WTC11 (cell line): ENCODE data around the gene GPC5.

Source experiments
- ATF1 ChIP-seq: sonication (generic); formaldehyde crosslinking; IDR thresholded peaks from 2 replicates; pipeline ENCODE4 v1.8.1; 2023; ENCODE audit warnings: mild to moderate bottlenecking, moderate library complexity, missing genetic modification reagents
- CREB1 ChIP-seq: sonication (generic); formaldehyde crosslinking; IDR thresholded peaks from 2 replicates; pipeline ENCODE4 v1.8.0; 2023; ENCODE audit warnings: mild to moderate bottlenecking, missing genetic modification reagents
- ETV6 ChIP-seq: sonication (generic); formaldehyde crosslinking; IDR thresholded peaks from 2 replicates; pipeline ENCODE4 v1.8.1; 2022; ENCODE audit warnings: mild to moderate bottlenecking, missing genetic modification reagents
- JUN ChIP-seq: sonication (generic); formaldehyde crosslinking; IDR thresholded peaks from 2 replicates; pipeline ENCODE4 v1.8.0; 2023; ENCODE audit warnings: mild to moderate bottlenecking, missing genetic modification reagents
- NR2C2 ChIP-seq: sonication (generic); formaldehyde crosslinking; IDR thresholded peaks from 2 replicates; pipeline ENCODE4 v1.8.0; 2022; ENCODE audit warnings: mild to moderate bottlenecking, missing genetic modification reagents
- TEAD4 ChIP-seq: sonication (generic); formaldehyde crosslinking; IDR thresholded peaks from 2 replicates; pipeline ENCODE4 v1.8.0; 2022; ENCODE audit warnings: mild to moderate bottlenecking, missing genetic modification reagents
- ZNF396 ChIP-seq: fragments of 250-450 bp; sonication (Bioruptor Pico); IDR thresholded peaks from 2 replicates; pipeline ENCODE4 v1.8.0; 2021; ENCODE audit warnings: mild to moderate bottlenecking, moderate library complexity, borderline replicate concordance
- TF ChIP-seq, protein P1 (sequence below): fragments of 200-600 bp; IDR thresholded peaks from 2 replicates; pipeline ENCODE4 v1.8.0; 2022; ENCODE audit warnings: antibody characterized with exemption
- TF ChIP-seq, protein P2 (sequence below): fragments of 250-450 bp; sonication (Bioruptor Pico); IDR thresholded peaks from 2 replicates; pipeline ENCODE4 v1.9.0; 2021; ENCODE audit warnings: moderate library complexity, mild to moderate bottlenecking, inconsistent platforms, borderline replicate concordance
- TF ChIP-seq, protein P3 (sequence below): sonication (generic); formaldehyde crosslinking; IDR thresholded peaks from 2 replicates; pipeline ENCODE4 v1.8.1; 2023; ENCODE audit warnings: mild to moderate bottlenecking, missing genetic modification reagents
- TF ChIP-seq, protein P4 (sequence below): sonication (generic); formaldehyde crosslinking; IDR thresholded peaks from 2 replicates; pipeline ENCODE4 v1.8.0; 2023; ENCODE audit warnings: mild to moderate bottlenecking, missing genetic modification reagents
- TF ChIP-seq, protein P5 (sequence below): sonication (generic); formaldehyde crosslinking; IDR thresholded peaks from 2 replicates; pipeline ENCODE4 v1.8.1; 2022; ENCODE audit warnings: low read depth, missing genetic modification reagents, borderline replicate concordance
- TF ChIP-seq, protein P6 (sequence below): fragments of 250-450 bp; sonication (Bioruptor Pico); IDR thresholded peaks from 2 replicates; pipeline ENCODE4 v1.9.0; 2021; ENCODE audit warnings: mild to moderate bottlenecking, borderline replicate concordance

DNA sequence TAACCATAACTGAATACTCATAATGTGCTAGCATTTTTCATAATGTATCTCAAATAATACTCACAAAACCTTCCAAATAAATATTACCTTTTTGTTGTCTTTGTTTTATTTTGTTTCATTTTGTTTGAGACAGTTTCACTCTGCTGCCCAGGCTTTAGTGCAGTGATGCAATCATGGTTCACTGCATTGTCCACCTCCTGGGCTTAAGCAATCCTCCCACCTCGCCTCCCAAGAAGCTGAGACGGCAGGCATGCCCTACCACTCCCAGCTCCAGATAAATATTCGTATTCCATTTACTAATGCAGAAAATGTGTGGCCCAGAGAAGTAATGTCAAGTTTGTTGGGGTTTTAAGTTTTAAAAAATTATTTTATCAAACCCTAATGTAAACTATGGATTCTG, 739.1 kb downstream of the GPC5 start:
- TF ChIP-seq, protein P1, sequence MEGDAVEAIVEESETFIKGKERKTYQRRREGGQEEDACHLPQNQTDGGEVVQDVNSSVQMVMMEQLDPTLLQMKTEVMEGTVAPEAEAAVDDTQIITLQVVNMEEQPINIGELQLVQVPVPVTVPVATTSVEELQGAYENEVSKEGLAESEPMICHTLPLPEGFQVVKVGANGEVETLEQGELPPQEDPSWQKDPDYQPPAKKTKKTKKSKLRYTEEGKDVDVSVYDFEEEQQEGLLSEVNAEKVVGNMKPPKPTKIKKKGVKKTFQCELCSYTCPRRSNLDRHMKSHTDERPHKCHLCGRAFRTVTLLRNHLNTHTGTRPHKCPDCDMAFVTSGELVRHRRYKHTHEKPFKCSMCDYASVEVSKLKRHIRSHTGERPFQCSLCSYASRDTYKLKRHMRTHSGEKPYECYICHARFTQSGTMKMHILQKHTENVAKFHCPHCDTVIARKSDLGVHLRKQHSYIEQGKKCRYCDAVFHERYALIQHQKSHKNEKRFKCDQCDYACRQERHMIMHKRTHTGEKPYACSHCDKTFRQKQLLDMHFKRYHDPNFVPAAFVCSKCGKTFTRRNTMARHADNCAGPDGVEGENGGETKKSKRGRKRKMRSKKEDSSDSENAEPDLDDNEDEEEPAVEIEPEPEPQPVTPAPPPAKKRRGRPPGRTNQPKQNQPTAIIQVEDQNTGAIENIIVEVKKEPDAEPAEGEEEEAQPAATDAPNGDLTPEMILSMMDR, result no peak
- TF ChIP-seq, protein P2, sequence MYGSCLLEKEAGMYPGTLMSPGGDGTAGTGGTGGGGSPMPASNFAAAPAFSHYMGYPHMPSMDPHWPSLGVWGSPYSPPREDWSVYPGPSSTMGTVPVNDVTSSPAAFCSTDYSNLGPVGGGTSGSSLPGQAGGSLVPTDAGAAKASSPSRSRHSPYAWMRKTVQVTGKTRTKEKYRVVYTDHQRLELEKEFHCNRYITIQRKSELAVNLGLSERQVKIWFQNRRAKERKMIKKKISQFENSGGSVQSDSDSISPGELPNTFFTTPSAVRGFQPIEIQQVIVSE (CRISPR knock-in tag), result no peak
- TF ChIP-seq, protein P3, sequence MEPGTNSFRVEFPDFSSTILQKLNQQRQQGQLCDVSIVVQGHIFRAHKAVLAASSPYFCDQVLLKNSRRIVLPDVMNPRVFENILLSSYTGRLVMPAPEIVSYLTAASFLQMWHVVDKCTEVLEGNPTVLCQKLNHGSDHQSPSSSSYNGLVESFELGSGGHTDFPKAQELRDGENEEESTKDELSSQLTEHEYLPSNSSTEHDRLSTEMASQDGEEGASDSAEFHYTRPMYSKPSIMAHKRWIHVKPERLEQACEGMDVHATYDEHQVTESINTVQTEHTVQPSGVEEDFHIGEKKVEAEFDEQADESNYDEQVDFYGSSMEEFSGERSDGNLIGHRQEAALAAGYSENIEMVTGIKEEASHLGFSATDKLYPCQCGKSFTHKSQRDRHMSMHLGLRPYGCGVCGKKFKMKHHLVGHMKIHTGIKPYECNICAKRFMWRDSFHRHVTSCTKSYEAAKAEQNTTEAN, result no peak
- TF ChIP-seq ETV6 (CRISPR knock-in tag), result no peak
- TF ChIP-seq CREB1, result no peak
- TF ChIP-seq, protein P4, sequence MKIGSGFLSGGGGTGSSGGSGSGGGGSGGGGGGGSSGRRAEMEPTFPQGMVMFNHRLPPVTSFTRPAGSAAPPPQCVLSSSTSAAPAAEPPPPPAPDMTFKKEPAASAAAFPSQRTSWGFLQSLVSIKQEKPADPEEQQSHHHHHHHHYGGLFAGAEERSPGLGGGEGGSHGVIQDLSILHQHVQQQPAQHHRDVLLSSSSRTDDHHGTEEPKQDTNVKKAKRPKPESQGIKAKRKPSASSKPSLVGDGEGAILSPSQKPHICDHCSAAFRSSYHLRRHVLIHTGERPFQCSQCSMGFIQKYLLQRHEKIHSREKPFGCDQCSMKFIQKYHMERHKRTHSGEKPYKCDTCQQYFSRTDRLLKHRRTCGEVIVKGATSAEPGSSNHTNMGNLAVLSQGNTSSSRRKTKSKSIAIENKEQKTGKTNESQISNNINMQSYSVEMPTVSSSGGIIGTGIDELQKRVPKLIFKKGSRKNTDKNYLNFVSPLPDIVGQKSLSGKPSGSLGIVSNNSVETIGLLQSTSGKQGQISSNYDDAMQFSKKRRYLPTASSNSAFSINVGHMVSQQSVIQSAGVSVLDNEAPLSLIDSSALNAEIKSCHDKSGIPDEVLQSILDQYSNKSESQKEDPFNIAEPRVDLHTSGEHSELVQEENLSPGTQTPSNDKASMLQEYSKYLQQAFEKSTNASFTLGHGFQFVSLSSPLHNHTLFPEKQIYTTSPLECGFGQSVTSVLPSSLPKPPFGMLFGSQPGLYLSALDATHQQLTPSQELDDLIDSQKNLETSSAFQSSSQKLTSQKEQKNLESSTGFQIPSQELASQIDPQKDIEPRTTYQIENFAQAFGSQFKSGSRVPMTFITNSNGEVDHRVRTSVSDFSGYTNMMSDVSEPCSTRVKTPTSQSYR (CRISPR knock-in tag), result no peak
- TF ChIP-seq NR2C2 (CRISPR knock-in tag), result no peak
- no peak for TF ChIP-seq ZNF396
- TF ChIP-seq, protein P5, sequence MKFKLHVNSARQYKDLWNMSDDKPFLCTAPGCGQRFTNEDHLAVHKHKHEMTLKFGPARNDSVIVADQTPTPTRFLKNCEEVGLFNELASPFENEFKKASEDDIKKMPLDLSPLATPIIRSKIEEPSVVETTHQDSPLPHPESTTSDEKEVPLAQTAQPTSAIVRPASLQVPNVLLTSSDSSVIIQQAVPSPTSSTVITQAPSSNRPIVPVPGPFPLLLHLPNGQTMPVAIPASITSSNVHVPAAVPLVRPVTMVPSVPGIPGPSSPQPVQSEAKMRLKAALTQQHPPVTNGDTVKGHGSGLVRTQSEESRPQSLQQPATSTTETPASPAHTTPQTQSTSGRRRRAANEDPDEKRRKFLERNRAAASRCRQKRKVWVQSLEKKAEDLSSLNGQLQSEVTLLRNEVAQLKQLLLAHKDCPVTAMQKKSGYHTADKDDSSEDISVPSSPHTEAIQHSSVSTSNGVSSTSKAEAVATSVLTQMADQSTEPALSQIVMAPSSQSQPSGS (CRISPR knock-in tag), result no peak
- TF ChIP-seq, protein P6, sequence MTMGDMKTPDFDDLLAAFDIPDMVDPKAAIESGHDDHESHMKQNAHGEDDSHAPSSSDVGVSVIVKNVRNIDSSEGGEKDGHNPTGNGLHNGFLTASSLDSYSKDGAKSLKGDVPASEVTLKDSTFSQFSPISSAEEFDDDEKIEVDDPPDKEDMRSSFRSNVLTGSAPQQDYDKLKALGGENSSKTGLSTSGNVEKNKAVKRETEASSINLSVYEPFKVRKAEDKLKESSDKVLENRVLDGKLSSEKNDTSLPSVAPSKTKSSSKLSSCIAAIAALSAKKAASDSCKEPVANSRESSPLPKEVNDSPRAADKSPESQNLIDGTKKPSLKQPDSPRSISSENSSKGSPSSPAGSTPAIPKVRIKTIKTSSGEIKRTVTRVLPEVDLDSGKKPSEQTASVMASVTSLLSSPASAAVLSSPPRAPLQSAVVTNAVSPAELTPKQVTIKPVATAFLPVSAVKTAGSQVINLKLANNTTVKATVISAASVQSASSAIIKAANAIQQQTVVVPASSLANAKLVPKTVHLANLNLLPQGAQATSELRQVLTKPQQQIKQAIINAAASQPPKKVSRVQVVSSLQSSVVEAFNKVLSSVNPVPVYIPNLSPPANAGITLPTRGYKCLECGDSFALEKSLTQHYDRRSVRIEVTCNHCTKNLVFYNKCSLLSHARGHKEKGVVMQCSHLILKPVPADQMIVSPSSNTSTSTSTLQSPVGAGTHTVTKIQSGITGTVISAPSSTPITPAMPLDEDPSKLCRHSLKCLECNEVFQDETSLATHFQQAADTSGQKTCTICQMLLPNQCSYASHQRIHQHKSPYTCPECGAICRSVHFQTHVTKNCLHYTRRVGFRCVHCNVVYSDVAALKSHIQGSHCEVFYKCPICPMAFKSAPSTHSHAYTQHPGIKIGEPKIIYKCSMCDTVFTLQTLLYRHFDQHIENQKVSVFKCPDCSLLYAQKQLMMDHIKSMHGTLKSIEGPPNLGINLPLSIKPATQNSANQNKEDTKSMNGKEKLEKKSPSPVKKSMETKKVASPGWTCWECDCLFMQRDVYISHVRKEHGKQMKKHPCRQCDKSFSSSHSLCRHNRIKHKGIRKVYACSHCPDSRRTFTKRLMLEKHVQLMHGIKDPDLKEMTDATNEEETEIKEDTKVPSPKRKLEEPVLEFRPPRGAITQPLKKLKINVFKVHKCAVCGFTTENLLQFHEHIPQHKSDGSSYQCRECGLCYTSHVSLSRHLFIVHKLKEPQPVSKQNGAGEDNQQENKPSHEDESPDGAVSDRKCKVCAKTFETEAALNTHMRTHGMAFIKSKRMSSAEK, result no peak
- no peak for TF ChIP-seq JUN
- TF ChIP-seq TEAD4 (CRISPR knock-in tag), result no peak
- TF ChIP-seq ATF1 (CRISPR knock-in tag), result no peak
